Measurements from ENCODE around the gene MORC1. TPM values are rescaled to one million over a fixed set of nuclear protein-coding genes. Genes with fewer than 3 reads are reported as not detected.

Gene MORC1
- polyA plus RNA-seq, 1 donor (not counting 4 experiments of a cell fraction or from before 2014, with no cell fraction given), result not detected

DNA sequence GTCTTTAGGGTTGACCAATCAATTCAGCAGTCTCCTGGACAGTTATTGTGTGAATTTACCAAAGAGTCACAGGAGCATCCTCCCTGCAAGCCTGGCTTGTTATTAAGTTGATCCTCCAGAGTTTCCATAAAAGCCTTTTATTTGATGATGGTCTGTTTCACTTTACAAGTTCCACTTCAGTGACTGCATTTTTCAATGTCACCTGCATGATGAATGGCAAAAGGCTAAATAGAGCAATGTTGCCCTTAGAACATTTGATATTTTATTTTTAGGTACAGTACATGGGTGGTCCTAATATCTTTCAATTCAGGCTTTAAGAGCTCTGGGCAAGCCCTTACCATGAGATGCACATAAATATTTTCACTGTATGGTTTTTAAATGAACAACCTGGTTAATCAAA, 186.9 kb downstream of the MORC1 start:
- peaks cover 4% of the 10 kb centered on the region for H3K27me3 ChIP-seq (ENCODE audit: control insufficient read depth, extremely low read depth, insufficient read depth, low read length)
- H3K9ac ChIP-seq (ENCODE audit: control insufficient read depth, extremely low read depth, insufficient read depth, low read length), result no peak overlapping the region
- no peaks in the 10 kb centered on the region for H3K36me3 ChIP-seq (ENCODE audit: control insufficient read depth in 2 of 2, extremely low read depth in 1 of 2, insufficient read depth in 2 of 2, low read length in 2 of 2)
- no peaks in the 10 kb centered on the region for H3K79me2 ChIP-seq (ENCODE audit: control insufficient read depth, insufficient read depth, low read length)
- no peak overlapping the region for H3K4me3 ChIP-seq (ENCODE audit: control insufficient read depth in 2 of 3, extremely low read depth in 1 of 3, insufficient read depth in 2 of 3, low read depth in 1 of 3, low read length in 3 of 3)
- H3K4me1 ChIP-seq (ENCODE audit: control insufficient read depth, extremely low read depth, insufficient read depth, low read length), result no peaks in the 10 kb centered on the region
- H2AFZ ChIP-seq (ENCODE audit: control insufficient read depth, low read length), result no peak overlapping the region
- H3K4me2 ChIP-seq (ENCODE audit: control insufficient read depth, extremely low read depth, insufficient read depth, low read depth, low read length), result no peak overlapping the region
- H3K27ac ChIP-seq (ENCODE audit: control insufficient read depth, insufficient read depth, low read length), result no peak overlapping the region
- no peaks in the 10 kb centered on the region for H4K20me1 ChIP-seq (ENCODE audit: control insufficient read depth, extremely low read depth, insufficient read depth, low read length)
- H3K9me3 ChIP-seq (ENCODE audit: control insufficient read depth, low read depth, low read length), result no peaks in the 10 kb centered on the region
- dilution Hi-C loops (cut with MboI; ENCODE audit: extremely low pct_ligation_motif_present, low sequenced_read_pairs), result no loop called here
- TF ChIP-seq CTCF (optimal IDR thresholded peaks at IDR 0.05 in 1 of 3, IDR thresholded peaks at IDR 0.05 in 1 of 3, conservative IDR thresholded peaks at IDR 0.05 in 1 of 3; ENCODE audit: extremely low read depth in 1 of 3, insufficient read depth in 2 of 3, low read length in 3 of 3) (no peak), EZH2 (IDR thresholded peaks at IDR 0.05; ENCODE audit: low read length) (no peak)
- no peaks in the 10 kb centered on the region for H3K9me1 ChIP-seq (ENCODE audit: control insufficient read depth, extremely low read depth, insufficient read depth, low read length)
- no peak for FAIRE-seq
- no peak for DNase-seq (ENCODE audit: low read depth, low spot score)

- TF ChIP-seq CTCF (optimal IDR thresholded peaks at IDR 0.05 in 1 of 3, IDR thresholded peaks at IDR 0.05 in 1 of 3, conservative IDR thresholded peaks at IDR 0.05 in 1 of 3; ENCODE audit: extremely low read depth in 1 of 3, insufficient read depth in 2 of 3, low read length in 3 of 3) (no peak), EZH2 (IDR thresholded peaks at IDR 0.05; ENCODE audit: low read length) (no peak)
- no peaks in the 10 kb centered on the region for H3K79me2 ChIP-seq (ENCODE audit: control insufficient read depth, insufficient read depth, low read length)
- no peak overlapping the region for H3K27ac ChIP-seq (ENCODE audit: control insufficient read depth, insufficient read depth, low read length)
- no peaks in the 10 kb centered on the region for H3K27me3 ChIP-seq (ENCODE audit: control insufficient read depth, extremely low read depth, insufficient read depth, low read length)
- FAIRE-seq, result no peak
- H2AFZ ChIP-seq (ENCODE audit: control insufficient read depth, low read length), result no peak overlapping the region
- H3K4me3 ChIP-seq (ENCODE audit: control insufficient read depth in 2 of 3, extremely low read depth in 1 of 3, insufficient read depth in 2 of 3, low read depth in 1 of 3, low read length in 3 of 3), result no peak overlapping the region
- H4K20me1 ChIP-seq (ENCODE audit: control insufficient read depth, extremely low read depth, insufficient read depth, low read length), result no peaks in the 10 kb centered on the region
- H3K36me3 ChIP-seq (ENCODE audit: control insufficient read depth in 2 of 2, extremely low read depth in 1 of 2, insufficient read depth in 2 of 2, low read length in 2 of 2), result no peaks in the 10 kb centered on the region
- no peak for DNase-seq (ENCODE audit: low read depth, low spot score)
- H3K9ac ChIP-seq (ENCODE audit: control insufficient read depth, extremely low read depth, insufficient read depth, low read length), result no peak overlapping the region
- dilution Hi-C loops (cut with MboI; ENCODE audit: extremely low pct_ligation_motif_present, low sequenced_read_pairs), result no loop called here
- H3K4me2 ChIP-seq (ENCODE audit: control insufficient read depth, extremely low read depth, insufficient read depth, low read depth, low read length), result no peak overlapping the region
- no peaks in the 10 kb centered on the region for H3K4me1 ChIP-seq (ENCODE audit: control insufficient read depth, extremely low read depth, insufficient read depth, low read length)
- no peaks in the 10 kb centered on the region for H3K9me3 ChIP-seq (ENCODE audit: control insufficient read depth, low read depth, low read length)
- no peaks in the 10 kb centered on the region for H3K9me1 ChIP-seq (ENCODE audit: control insufficient read depth, extremely low read depth, insufficient read depth, low read length)
Measured at GRCh38 chr3:108918866-108919265, 199.1 kb downstream of the MORC1 start.
